ENCODE results near the gene KATNIP. TPM values are rescaled to one million over a fixed set of nuclear protein-coding genes. Genes with fewer than 3 reads are reported as not detected.

KATNIP gene
- total RNA-seq, 2 experiments from 2014 or later: 9.6 to 11.5 TPM

- no peak overlapping the region for H3K27ac Mint-ChIP-seq
- H3K4me1 Mint-ChIP-seq (ENCODE audit: low read depth): no peaks in the 10 kb centered on the region
- ChIA-PET CTCF (interaction anchor here (1.5 to 3.1 kb wide), 2 partner anchors 8 to 11 kb away, joined by 3 to 11 read pairs; no protein-coding TSS in a partner anchor), POLR2A (interaction anchor here (0.8 kb wide), 1 partner anchor 9 kb away, joined by 3 read pairs; no protein-coding TSS in a partner anchor)
- TF ChIP-seq, protein P1, sequence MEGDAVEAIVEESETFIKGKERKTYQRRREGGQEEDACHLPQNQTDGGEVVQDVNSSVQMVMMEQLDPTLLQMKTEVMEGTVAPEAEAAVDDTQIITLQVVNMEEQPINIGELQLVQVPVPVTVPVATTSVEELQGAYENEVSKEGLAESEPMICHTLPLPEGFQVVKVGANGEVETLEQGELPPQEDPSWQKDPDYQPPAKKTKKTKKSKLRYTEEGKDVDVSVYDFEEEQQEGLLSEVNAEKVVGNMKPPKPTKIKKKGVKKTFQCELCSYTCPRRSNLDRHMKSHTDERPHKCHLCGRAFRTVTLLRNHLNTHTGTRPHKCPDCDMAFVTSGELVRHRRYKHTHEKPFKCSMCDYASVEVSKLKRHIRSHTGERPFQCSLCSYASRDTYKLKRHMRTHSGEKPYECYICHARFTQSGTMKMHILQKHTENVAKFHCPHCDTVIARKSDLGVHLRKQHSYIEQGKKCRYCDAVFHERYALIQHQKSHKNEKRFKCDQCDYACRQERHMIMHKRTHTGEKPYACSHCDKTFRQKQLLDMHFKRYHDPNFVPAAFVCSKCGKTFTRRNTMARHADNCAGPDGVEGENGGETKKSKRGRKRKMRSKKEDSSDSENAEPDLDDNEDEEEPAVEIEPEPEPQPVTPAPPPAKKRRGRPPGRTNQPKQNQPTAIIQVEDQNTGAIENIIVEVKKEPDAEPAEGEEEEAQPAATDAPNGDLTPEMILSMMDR (IDR thresholded peaks at IDR 0.05): no peak
- intact Hi-C loops (cut with micrococcal nuclease): no loop called here
- H3K27me3 Mint-ChIP-seq: no peaks in the 10 kb centered on the region
- no peak overlapping the region for H3K4me3 Mint-ChIP-seq
- no peaks in the 10 kb centered on the region for H3K9me3 Mint-ChIP-seq
- DNase-seq (no peak), ATAC-seq (no peak)
- peaks cover 28% of the 10 kb centered on the region for H3K36me3 Mint-ChIP-seq (ENCODE audit: low read depth)
Observed at GRCh38 chr16:27526180-27526579, 23.8 kb upstream of the KATNIP start.

DNA sequence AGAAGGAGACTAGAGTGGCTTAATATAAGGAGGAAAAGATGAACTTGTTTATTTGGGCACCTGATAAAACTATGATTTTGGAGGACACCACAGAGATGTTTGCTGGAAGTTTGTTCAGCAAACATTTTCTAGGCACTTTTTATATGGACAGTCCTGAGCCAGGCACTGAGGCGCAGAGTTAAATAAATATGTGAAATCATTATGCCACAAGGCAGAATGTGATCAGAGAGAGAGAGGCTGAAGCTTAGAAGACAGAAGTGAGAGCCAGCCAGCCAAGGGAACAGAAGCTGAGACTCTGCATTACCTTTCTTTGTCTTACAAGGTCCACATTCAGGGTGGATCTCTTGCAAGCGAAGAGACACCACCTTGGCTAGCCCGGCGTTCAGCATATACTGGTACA is 21.6 kb upstream of the KATNIP start:
- H3K27ac Mint-ChIP-seq: no peak overlapping the region
- ATAC-seq: no peak
- no peaks in the 10 kb centered on the region for H3K9me3 Mint-ChIP-seq
- intact Hi-C loops (cut with micrococcal nuclease): no loop called here
- no peaks in the 10 kb centered on the region for H3K27me3 Mint-ChIP-seq
- no peak for DNase-seq
- peaks cover 4% of the 10 kb centered on the region for H3K4me1 Mint-ChIP-seq (ENCODE audit: low read depth)
- H3K36me3 Mint-ChIP-seq (ENCODE audit: low read depth): peaks cover 38% of the 10 kb centered on the region
- no peak overlapping the region for H3K4me3 Mint-ChIP-seq
- ChIA-PET CTCF (interaction anchor here (3.1 kb wide), 1 partner anchor 13 kb away, joined by 11 read pairs; no protein-coding TSS in a partner anchor), POLR2A (no interaction called here)
- TF ChIP-seq, protein P1 (IDR thresholded peaks at IDR 0.05): no peak

- Mint-ChIP-seq H3K36me3 (ENCODE audit: low read depth) (peaks cover 41% of the 10 kb centered on the region), H3K27ac (no peak overlapping the region), H3K27me3 (no peaks in the 10 kb centered on the region), H3K9me3 (no peaks in the 10 kb centered on the region), H3K4me1 (ENCODE audit: low read depth) (peaks cover 4% of the 10 kb centered on the region), H3K4me3 (no peak overlapping the region)
- TF ChIP-seq, protein P1 (IDR thresholded peaks at IDR 0.05): no peak
- intact Hi-C loops (cut with micrococcal nuclease): no loop called here
- ChIA-PET POLR2A (no interaction called here), CTCF (no interaction called here)
- DNase-seq (no peak), ATAC-seq (no peak)
Observed at GRCh38 chr16:27529962-27530361, 20.0 kb upstream of the KATNIP start.

- ChIA-PET POLR2A (no interaction called here), CTCF (no interaction called here)
- TF ChIP-seq, protein P1 (IDR thresholded peaks at IDR 0.05): no peak
- no peak for DNase-seq
- Mint-ChIP-seq H3K27me3 (no peaks in the 10 kb centered on the region), H3K9me3 (no peaks in the 10 kb centered on the region), H3K27ac (no peak overlapping the region), H3K36me3 (ENCODE audit: low read depth) (peaks cover 41% of the 10 kb centered on the region), H3K4me3 (no peak overlapping the region), H3K4me1 (ENCODE audit: low read depth) (peaks cover 4% of the 10 kb centered on the region)
- no peak for ATAC-seq
- intact Hi-C loops (cut with micrococcal nuclease): no loop called here
Observed at GRCh38 chr16:27531186-27531585, 18.8 kb upstream of the KATNIP start.

- Mint-ChIP-seq H3K4me1 (ENCODE audit: low read depth) (peaks cover 4% of the 10 kb centered on the region), H3K9me3 (no peaks in the 10 kb centered on the region), H3K27ac (no peak overlapping the region), H3K27me3 (no peaks in the 10 kb centered on the region), H3K36me3 (ENCODE audit: low read depth) (peaks cover 50% of the 10 kb centered on the region), H3K4me3 (no peak overlapping the region)
- POLR2A ChIA-PET: no interaction called here
- DNase-seq: no peak
- intact Hi-C loops (cut with micrococcal nuclease): no loop called here
- ATAC-seq: no peak
- TF ChIP-seq, protein P1 (IDR thresholded peaks at IDR 0.05): no peak
- CTCF ChIA-PET: interaction anchor here (1.5 kb wide), 1 partner anchor 16 kb away, joined by 12 read pairs; no protein-coding TSS in a partner anchor
Observed at GRCh38 chr16:27531826-27532800, 17.8 kb upstream of the KATNIP start.
